HepG2 (cell line): ENCODE data around the gene HPD. TPM values are rescaled to one million over a fixed set of nuclear protein-coding genes. Genes with fewer than 3 reads are reported as not detected.
A peak's percentile ranks its signal among the peaks of the same experiment; 100 is the strongest.

Experiments used
- ATAC-seq: fragments of 200-7000 bp; cut with Tn5 transposase; 3 replicates; pipeline ENCODE4 v1.9.1; 2020; ENCODE audit warnings: mild to moderate bottlenecking, moderate library complexity
- BruUV-seq: library from RNA; stranded (reverse); fragments of 400-500 nt; replicated peaks from 2 replicates; lab custom pipeline; 2021; lab: Mats Ljungman, UMichigan
- CTCF ChIA-PET: fragments of 300-600 bp; formaldehyde crosslinking; extraction: SDS; loops from one replicate; lab custom pipeline; 2021; ENCODE audit warnings: low total read pairs, inconsistent platforms, low intra/inter-chr PET ratio; lab: Yijun Ruan, JAX
- POLR2A ChIA-PET: fragments of 350-600 bp; sonication (Branson Sonifier 250); formaldehyde crosslinking; loops from one replicate; lab custom pipeline; 2020; ENCODE audit warnings: antibody characterized with exemption, inconsistent platforms; lab: Yijun Ruan, JAX
- DNase-seq: peaks from one replicate; pipeline ENCODE4 v3.0.0-alpha.2; 2015; ENCODE audit warnings: low spot score
- FAIRE-seq: peaks from 3 replicates; lab custom pipeline; 2011; peaks lifted over from hg19 to GRCh38; lab: Jason Lieb, UNC
- H2AFZ ChIP-seq: one replicate; pipeline ENCODE4 v1.6.1; 2011; ENCODE audit warnings: low read length, inconsistent platforms
- H3K27ac ChIP-seq: fragments of 300-600 bp; 3 replicates; pipeline ENCODE4 v1.8.0; 2011; ENCODE audit warnings: mixed run types, mild to moderate bottlenecking, mixed read lengths, low read length, inconsistent platforms; ENCODE audit not compliant: insufficient read depth; ENCODE audit errors: extremely low read length
- H3K27me3 ChIP-seq, 2 experiments: fragments of 200-600 bp in 1 of 2; 2 replicates in 1 of 2; 3 replicates in 1 of 2; pipeline versions ENCODE4 v1.6.0 to v1.8.0; 2011; ENCODE audit warnings: low read length in 2 of 2, mild to moderate bottlenecking in 2 of 2, moderate library complexity in 2 of 2, inconsistent platforms in 1 of 2; ENCODE audit not compliant: insufficient read depth in 2 of 2, control insufficient read depth in 1 of 2
- H3K36me3 ChIP-seq, 2 experiments: fragments of 200-600 bp in 1 of 2; replicated peaks in 1 of 2; 2 replicates in 1 of 2; 3 replicates in 1 of 2; pipeline versions ENCODE4 v1.5.1 to v1.8.0; 2011; ENCODE audit warnings: low read length in 2 of 2, inconsistent platforms in 1 of 2; ENCODE audit not compliant: insufficient read depth in 2 of 2, control insufficient read depth in 1 of 2
- H3K4me1 ChIP-seq: 2 replicates; pipeline ENCODE4 v1.5.1; 2012; ENCODE audit warnings: low read length, inconsistent platforms; ENCODE audit not compliant: insufficient read depth
- H3K4me2 ChIP-seq: 2 replicates; pipeline ENCODE4 v1.6.0; 2011; ENCODE audit warnings: low read depth, low read length, inconsistent platforms
- H3K4me3 ChIP-seq, 3 experiments: fragments of 200-600 bp in 1 of 3; sonication (generic), shearing (Covaris generic) in 1 of 3; replicated peaks in 1 of 3; 2 replicates each; pipeline ENCODE4 v1.5.1; 2011 to 2016; ENCODE audit warnings: low read length in 3 of 3, inconsistent platforms in 2 of 3, low read depth in 2 of 3, mild to moderate bottlenecking in 2 of 3, control low read depth in 1 of 3, mixed read lengths in 1 of 3; ENCODE audit not compliant: insufficient read depth in 1 of 3
- H3K79me2 ChIP-seq: one replicate; pipeline ENCODE4 v1.6.1; 2011; ENCODE audit warnings: low read length, inconsistent platforms; ENCODE audit not compliant: insufficient read depth
- H3K9ac ChIP-seq: 2 replicates; pipeline ENCODE4 v1.6.0; 2011; ENCODE audit warnings: mild to moderate bottlenecking, low read depth, low read length, inconsistent platforms; ENCODE audit not compliant: insufficient read depth
- H3K9me3 ChIP-seq: 2 replicates; pipeline ENCODE4 v1.5.1; 2012; ENCODE audit warnings: mild to moderate bottlenecking, low read length
- H4K20me1 ChIP-seq: 2 replicates; pipeline ENCODE4 v1.6.0; 2011; ENCODE audit warnings: inconsistent platforms, mild to moderate bottlenecking, low read length, moderate library complexity; ENCODE audit not compliant: insufficient read depth
- CHD4 ChIP-seq: fragments of 200-600 bp; sonication (generic); IDR thresholded peaks from 2 replicates; pipeline ENCODE4 v1.7.0; 2017; ENCODE audit warnings: mild to moderate bottlenecking, low read length, borderline replicate concordance
- KLF15 ChIP-seq: sonication (generic); formaldehyde crosslinking; IDR thresholded peaks from 2 replicates; pipeline ENCODE4 v1.8.1; 2023; ENCODE audit warnings: borderline replicate concordance, mild to moderate bottlenecking, inconsistent platforms, missing genetic modification reagents, mixed read lengths
- MEIS2 ChIP-seq: sonication (generic); formaldehyde crosslinking; IDR thresholded peaks from 2 replicates; pipeline ENCODE4 v1.9.0; 2021; ENCODE audit warnings: mild to moderate bottlenecking, missing genetic modification reagents
- MIXL1 ChIP-seq: IDR thresholded peaks from 2 replicates; pipeline ENCODE4 v1.6.1; 2016
- PRDM15 ChIP-seq: sonication (generic); formaldehyde crosslinking; IDR thresholded peaks from 2 replicates; pipeline ENCODE4 v1.4.0; 2020; ENCODE audit warnings: missing genetic modification reagents
- PRMT3 ChIP-seq: sonication (generic); formaldehyde crosslinking; IDR thresholded peaks from 2 replicates; pipeline ENCODE4 v1.8.1; 2022; ENCODE audit warnings: low read depth, mild to moderate bottlenecking, moderate library complexity, missing genetic modification reagents, borderline replicate concordance
- SRY ChIP-seq: sonication (generic); formaldehyde crosslinking; IDR thresholded peaks from 2 replicates; pipeline ENCODE4 v1.8.0; 2022; ENCODE audit warnings: mild to moderate bottlenecking, missing genetic modification reagents
- ZFP90 ChIP-seq: sonication (generic); formaldehyde crosslinking; IDR thresholded peaks from 2 replicates; pipeline ENCODE4 v1.8.0; 2022; ENCODE audit warnings: missing genetic modification reagents, mild to moderate bottlenecking, inconsistent platforms, borderline replicate concordance
- ZKSCAN8 ChIP-seq: IDR thresholded peaks from 2 replicates; pipeline ENCODE4 v1.6.1; 2016; ENCODE audit warnings: borderline replicate concordance, missing genetic modification reagents, missing compliant biosample characterization
- ZMYM4 ChIP-seq: sonication (generic); formaldehyde crosslinking; IDR thresholded peaks from 2 replicates; pipeline ENCODE4 v1.8.1; 2023; ENCODE audit warnings: mild to moderate bottlenecking, missing genetic modification reagents
- ZNF770 ChIP-seq: sonication (generic); formaldehyde crosslinking; IDR thresholded peaks from 2 replicates; pipeline ENCODE4 v1.5.0; 2020; ENCODE audit warnings: mild to moderate bottlenecking, missing genetic modification reagents
- WGBS: methylation state at CpG from one replicate; pipeline ENCODE4 v1.1.6; 2017; ENCODE audit warnings: low lambda C conversion rate; 5-methylcytosine and 5-hydroxymethylcytosine counted together
- in situ Hi-C: cut with HindIII; loops from 2 replicates; pipeline ENCODE4 v1.10.0; 2017; ENCODE audit warnings: low pct_unique_long_range_greater_than_20kb; ENCODE audit not compliant: extremely low pct_ligation_motif_present
- intact Hi-C: fragments of 100-400 bp; cut with micrococcal nuclease; formaldehyde crosslinking; loops from one replicate; pipeline ENCODE4 v1.10.0; 2022; ENCODE audit not compliant: unreplicated experiment
- polyA plus RNA-seq, 8 experiments: library from polyadenylated mRNA; depleted of rRNA in 3 of 8; stranded (reverse) in 7 of 8; unstranded in 1 of 8; fragments of >200 nt; fragmentation: Illumina TruSeq in 4 of 8; extraction: Trizol in 4 of 8; gene quantifications; 2 replicates each; pipeline versions ENCODE4 v1.2.1 to v1.2.3, GENCODE V29; 2011 to 2016; ENCODE audit warnings: low read depth in 4 of 8, missing spikeins in 1 of 8, mixed read lengths in 1 of 8; ENCODE audit not compliant: insufficient read depth in 1 of 8
- total RNA-seq, 5 experiments: library from RNA; depleted of rRNA; stranded (reverse); fragments of >200 nt; fragmentation: Illumina TruSeq; extraction: Trizol; gene quantifications; 2 replicates each; pipeline ENCODE4 v1.2.3, GENCODE V29; 2016; ENCODE audit warnings: low read depth in 1 of 5

Gene HPD
- total and polyA plus RNA-seq, 2 of the 13 experiments (the other 11 are each of a cell fraction or from before 2014, with no cell fraction given) = 120 to 195 TPM

GRCh38 chr12:121860699-121861098 is 2.0 kb upstream of the HPD start (continued):
- TF ChIP-seq ZNF770 (peak; percentile 93), ZMYM4 (CRISPR knock-in tag) (0 out of 2 replicates have a peak, but pooled peaks have one; percentile 7), CHD4 (peak; percentile 57; the same call in 1 of the 2 replicates), SRY (0 out of 2 replicates have a peak, but pooled peaks have one; percentile 50), MEIS2 (CRISPR knock-in tag) (0 out of 2 replicates have a peak, but pooled peaks have one; percentile 11), ZFP90 (CRISPR knock-in tag) (0 out of 2 replicates have a peak, but pooled peaks have one; percentile 9)

- in situ Hi-C loops (no loop called here), intact Hi-C loops (no loop called here)
- ChIA-PET CTCF (no interaction called here), POLR2A (interaction anchor here (1.3 to 6.4 kb wide), 4 partner anchors 16 to 65 kb away, joined by 5 to 52 read pairs (median 32); partner anchors contain the start of genes PSMD9 and SETD1B)
- peaks cover 76% of the 10 kb centered on the region for H3K4me1 ChIP-seq
- WGBS = no CpG with 5 or more reads among the region's 1 CpG
- no peak overlapping the region for H2AFZ ChIP-seq
- no peaks in the 10 kb centered on the region for H4K20me1 ChIP-seq
- peak overlapping the region in 1 of 3 experiments; percentile 78; a peak in 1 of 6 replicates for H3K4me3 ChIP-seq
- BruUV-seq = no TSS peak
- H3K36me3 ChIP-seq = no peaks in the 10 kb centered on the region
- H3K27me3 ChIP-seq = no peaks in the 10 kb centered on the region; a peak in 1 of 5 replicates
- ATAC-seq = peak; percentile 44
- DNase-seq = peak; percentile 77
- H3K9ac ChIP-seq = peak overlapping the region; percentile 93
- peak overlapping the region; percentile 98 for H3K4me2 ChIP-seq
- peaks cover 10% of the 10 kb centered on the region for H3K79me2 ChIP-seq
- H3K9me3 ChIP-seq = no peaks in the 10 kb centered on the region
- peak; percentile 86 for FAIRE-seq
- H3K27ac ChIP-seq = peak overlapping the region; percentile 100
- 0 out of 2 replicates have a peak, but pooled peaks have one; percentile 48 for TF ChIP-seq MIXL1 (CRISPR knock-in tag)
- no peak; the same call in 1 of the 2 replicates for TF ChIP-seq PRDM15 (CRISPR knock-in tag)
- no peak for TF ChIP-seq PRMT3 (CRISPR knock-in tag)
- TF ChIP-seq ZKSCAN8 (CRISPR knock-in tag) = 0 out of 2 replicates have a peak, but pooled peaks have one; percentile 32
- no peak for TF ChIP-seq KLF15
These were observed 1.6 kb upstream of the HPD start for GRCh38 chr12:121860257-121860656.
